H1 (cell line): Measurements from ENCODE around the gene PTBP3.

Source experiments
- ASH2L ChIP-seq: fragments of 200-600, 300-600 bp; sonication (generic); IDR thresholded peaks from one replicate; pipeline ENCODE4 v1.7.1; 2017; ENCODE audit warnings: low read length
- CEBPB ChIP-seq: IDR thresholded peaks from 2 replicates; pipeline ENCODE4 v1.6.1; 2012; ENCODE audit warnings: low read depth, low read length
- CHD2 ChIP-seq: IDR thresholded peaks from 2 replicates; pipeline ENCODE4 v1.6.1; 2012; ENCODE audit warnings: low read length, improper control_type of control experiment
- CTCF ChIP-seq, 3 experiments: IDR thresholded peaks; 1 replicate in 2 of 3; 2 replicates in 1 of 3; pipeline versions ENCODE4 v1.5.1 to v1.6.1; 2011; ENCODE audit warnings: low read length in 3 of 3, mild to moderate bottlenecking in 3 of 3, inconsistent platforms in 2 of 3, low read depth in 1 of 3, moderate library complexity in 1 of 3; ENCODE audit not compliant: insufficient read depth in 1 of 3; ENCODE audit errors: control extremely low read depth in 1 of 3
- E2F6 ChIP-seq: IDR thresholded peaks from 2 replicates; pipeline ENCODE4 v1.6.1; 2012; ENCODE audit warnings: inconsistent platforms
- EP300 ChIP-seq, 2 experiments: IDR thresholded peaks; 1 replicate in 1 of 2; 2 replicates in 1 of 2; pipeline ENCODE4 v1.6.1; 2011 to 2012; ENCODE audit warnings: low read depth in 2 of 2, low read length in 2 of 2, mild to moderate bottlenecking in 2 of 2, borderline replicate concordance in 1 of 2, inconsistent platforms in 1 of 2, moderate library complexity in 1 of 2
- EZH2 ChIP-seq: fragments of 200-600 bp; sonication (generic); IDR thresholded peaks from 2 replicates; pipeline ENCODE4 v1.7.1; 2012; ENCODE audit warnings: low read depth, mild to moderate bottlenecking, moderate library complexity, low read length, inconsistent platforms; ENCODE audit not compliant: severe bottlenecking
- KDM1A ChIP-seq: fragments of 200-600, 300-600 bp; sonication (generic); IDR thresholded peaks from 2 replicates; pipeline ENCODE4 v1.7.1; 2016; ENCODE audit warnings: mild to moderate bottlenecking, low read length, borderline replicate concordance
- MAX ChIP-seq: IDR thresholded peaks from 2 replicates; pipeline ENCODE4 v1.6.1; 2012; ENCODE audit warnings: inconsistent platforms
- POLR2AphosphoS5 ChIP-seq: IDR thresholded peaks from 2 replicates; pipeline ENCODE4 v1.6.1; 2011; ENCODE audit warnings: low read depth, low read length
- SRF ChIP-seq: IDR thresholded peaks from 2 replicates; pipeline ENCODE4 v1.6.1; 2011; ENCODE audit warnings: mild to moderate bottlenecking, low read depth, low read length, moderate library complexity
- TCF12 ChIP-seq: IDR thresholded peaks from 2 replicates; pipeline ENCODE4 v1.6.1; 2011; ENCODE audit warnings: low read depth, mild to moderate bottlenecking, low read length

GRCh38 chr9:112179816-112180215 lies 153.6 kb downstream of the PTBP3 start:
- TF ChIP-seq CTCF (IDR thresholded peaks at IDR 0.05; ENCODE audit: control extremely low read depth in 1 of 3, insufficient read depth in 1 of 3, low read depth in 1 of 3, low read length in 3 of 3) (no peak), TCF12 (no peak), CEBPB (no peak), ASH2L (no peak), EP300 (IDR thresholded peaks at IDR 0.05; ENCODE audit: borderline replicate concordance in 1 of 2, low read depth in 2 of 2, low read length in 2 of 2) (no peak), KDM1A (no peak), E2F6 (no peak), CHD2 (no peak), SRF (no peak), POLR2AphosphoS5 (no peak), MAX (no peak), EZH2 (no peak)
